HepG2 (cell line): ENCODE results near the gene RNF182. TPM values are rescaled to one million over a fixed set of nuclear protein-coding genes. Genes with fewer than 3 reads are reported as not detected.

Experiments
- ATAC-seq: fragments of 200-7000 bp; cut with Tn5 transposase; 3 replicates; pipeline ENCODE4 v1.9.1; 2020; ENCODE audit warnings: mild to moderate bottlenecking, moderate library complexity
- BruUV-seq: library from RNA; stranded (reverse); fragments of 400-500 nt; replicated peaks from 2 replicates; lab custom pipeline; 2021; lab: Mats Ljungman, UMichigan
- CTCF ChIA-PET: fragments of 300-600 bp; formaldehyde crosslinking; extraction: SDS; loops from one replicate; lab custom pipeline; 2021; ENCODE audit warnings: low total read pairs, inconsistent platforms, low intra/inter-chr PET ratio; lab: Yijun Ruan, JAX
- POLR2A ChIA-PET: fragments of 350-600 bp; sonication (Branson Sonifier 250); formaldehyde crosslinking; loops from one replicate; lab custom pipeline; 2020; ENCODE audit warnings: antibody characterized with exemption, inconsistent platforms; lab: Yijun Ruan, JAX
- DNase-seq: peaks from one replicate; pipeline ENCODE4 v3.0.0-alpha.2; 2015; ENCODE audit warnings: low spot score
- FAIRE-seq: peaks from 3 replicates; lab custom pipeline; 2011; peaks lifted over from hg19 to GRCh38; lab: Jason Lieb, UNC
- H2AFZ ChIP-seq: one replicate; pipeline ENCODE4 v1.6.1; 2011; ENCODE audit warnings: low read length, inconsistent platforms
- H3K27ac ChIP-seq: fragments of 300-600 bp; 3 replicates; pipeline ENCODE4 v1.8.0; 2011; ENCODE audit warnings: mixed run types, mild to moderate bottlenecking, mixed read lengths, low read length, inconsistent platforms; ENCODE audit not compliant: insufficient read depth; ENCODE audit errors: extremely low read length
- H3K27me3 ChIP-seq, 2 experiments: fragments of 200-600 bp in 1 of 2; 2 replicates in 1 of 2; 3 replicates in 1 of 2; pipeline versions ENCODE4 v1.6.0 to v1.8.0; 2011; ENCODE audit warnings: low read length in 2 of 2, mild to moderate bottlenecking in 2 of 2, moderate library complexity in 2 of 2, inconsistent platforms in 1 of 2; ENCODE audit not compliant: insufficient read depth in 2 of 2, control insufficient read depth in 1 of 2
- H3K36me3 ChIP-seq, 2 experiments: fragments of 200-600 bp in 1 of 2; replicated peaks in 1 of 2; 2 replicates in 1 of 2; 3 replicates in 1 of 2; pipeline versions ENCODE4 v1.5.1 to v1.8.0; 2011; ENCODE audit warnings: low read length in 2 of 2, inconsistent platforms in 1 of 2; ENCODE audit not compliant: insufficient read depth in 2 of 2, control insufficient read depth in 1 of 2
- H3K4me1 ChIP-seq: 2 replicates; pipeline ENCODE4 v1.5.1; 2012; ENCODE audit warnings: low read length, inconsistent platforms; ENCODE audit not compliant: insufficient read depth
- H3K4me2 ChIP-seq: 2 replicates; pipeline ENCODE4 v1.6.0; 2011; ENCODE audit warnings: low read depth, low read length, inconsistent platforms
- H3K4me3 ChIP-seq, 3 experiments: fragments of 200-600 bp in 1 of 3; sonication (generic), shearing (Covaris generic) in 1 of 3; replicated peaks in 1 of 3; 2 replicates each; pipeline ENCODE4 v1.5.1; 2011 to 2016; ENCODE audit warnings: low read length in 3 of 3, inconsistent platforms in 2 of 3, low read depth in 2 of 3, mild to moderate bottlenecking in 2 of 3, control low read depth in 1 of 3, mixed read lengths in 1 of 3; ENCODE audit not compliant: insufficient read depth in 1 of 3
- H3K79me2 ChIP-seq: one replicate; pipeline ENCODE4 v1.6.1; 2011; ENCODE audit warnings: low read length, inconsistent platforms; ENCODE audit not compliant: insufficient read depth
- H3K9ac ChIP-seq: 2 replicates; pipeline ENCODE4 v1.6.0; 2011; ENCODE audit warnings: mild to moderate bottlenecking, low read depth, low read length, inconsistent platforms; ENCODE audit not compliant: insufficient read depth
- H3K9me3 ChIP-seq: 2 replicates; pipeline ENCODE4 v1.5.1; 2012; ENCODE audit warnings: mild to moderate bottlenecking, low read length
- H4K20me1 ChIP-seq: 2 replicates; pipeline ENCODE4 v1.6.0; 2011; ENCODE audit warnings: inconsistent platforms, mild to moderate bottlenecking, low read length, moderate library complexity; ENCODE audit not compliant: insufficient read depth
- KAT7 ChIP-seq: IDR thresholded peaks from 2 replicates; pipeline ENCODE4 v1.6.1; 2018; ENCODE audit warnings: borderline replicate concordance, missing compliant biosample characterization
- MEF2D ChIP-seq: sonication (generic); formaldehyde crosslinking; IDR thresholded peaks from 2 replicates; pipeline ENCODE4 v1.5.1; 2020; ENCODE audit warnings: mild to moderate bottlenecking, missing genetic modification reagents
- REST ChIP-seq, 2 experiments: IDR thresholded peaks; 2 replicates each; pipeline ENCODE4 v1.6.1; 2011 to 2012; ENCODE audit warnings: low read length in 2 of 2, borderline replicate concordance in 1 of 2, low read depth in 1 of 2, mild to moderate bottlenecking in 1 of 2, moderate library complexity in 1 of 2
- WGBS: methylation state at CpG from one replicate; pipeline ENCODE4 v1.1.6; 2017; ENCODE audit warnings: low lambda C conversion rate; 5-methylcytosine and 5-hydroxymethylcytosine counted together
- in situ Hi-C: cut with HindIII; loops from 2 replicates; pipeline ENCODE4 v1.10.0; 2017; ENCODE audit warnings: low pct_unique_long_range_greater_than_20kb; ENCODE audit not compliant: extremely low pct_ligation_motif_present
- intact Hi-C: fragments of 100-400 bp; cut with micrococcal nuclease; formaldehyde crosslinking; loops from one replicate; pipeline ENCODE4 v1.10.0; 2022; ENCODE audit not compliant: unreplicated experiment
- polyA plus RNA-seq, 8 experiments: library from polyadenylated mRNA; depleted of rRNA in 3 of 8; stranded (reverse) in 7 of 8; unstranded in 1 of 8; fragments of >200 nt; fragmentation: Illumina TruSeq in 4 of 8; extraction: Trizol in 4 of 8; gene quantifications; 2 replicates each; pipeline versions ENCODE4 v1.2.1 to v1.2.3, GENCODE V29; 2011 to 2016; ENCODE audit warnings: low read depth in 4 of 8, missing spikeins in 1 of 8, mixed read lengths in 1 of 8; ENCODE audit not compliant: insufficient read depth in 1 of 8
- total RNA-seq, 5 experiments: library from RNA; depleted of rRNA; stranded (reverse); fragments of >200 nt; fragmentation: Illumina TruSeq; extraction: Trizol; gene quantifications; 2 replicates each; pipeline ENCODE4 v1.2.3, GENCODE V29; 2016; ENCODE audit warnings: low read depth in 1 of 5

The RNF182 gene
- total and polyA plus RNA-seq, 2 of the 13 experiments (the other 11 are each of a cell fraction or from before 2014, with no cell fraction given), result not detected

- no TSS peak for BruUV-seq
- TF ChIP-seq MEF2D (CRISPR knock-in tag) (no peak), REST (IDR thresholded peaks at IDR 0.05; ENCODE audit: borderline replicate concordance in 1 of 2, low read depth in 1 of 2, low read length in 2 of 2) (no peak), KAT7 (no peak)
- Histone ChIP-seq H4K20me1 (no peaks in the 10 kb centered on the region), H2AFZ (no peak overlapping the region), H3K4me3 (no peak overlapping the region), H3K4me2 (no peak overlapping the region), H3K27ac (no peak overlapping the region), H3K4me1 (no peaks in the 10 kb centered on the region), H3K27me3 (peaks cover 0 to 9% of the 10 kb centered on the region in 2 experiments; a peak in 2 of 5 replicates), H3K79me2 (no peaks in the 10 kb centered on the region), H3K9ac (no peak overlapping the region), H3K36me3 (no peaks in the 10 kb centered on the region), H3K9me3 (no peaks in the 10 kb centered on the region)
- no peak for DNase-seq
- 11% methylated on average over 5 of the region's 5 CpGs for WGBS
- ChIA-PET CTCF (no interaction called here), POLR2A (no interaction called here)
- in situ Hi-C loops, result no loop called here
- no peak for ATAC-seq
- FAIRE-seq, result no peak
- intact Hi-C loops, result no loop called here
Measured at GRCh38 chr6:14016935-14017625, 92.3 kb downstream of the RNF182 start.
